ENCODE data around the gene TYW1.
"Not testable (repeated sequence)": the region's sequence is repeated elsewhere in the genome, so short reads cannot be mapped to it uniquely, and the experiment has no call there.

Gene TYW1

GRCh38 chr7:67049908-67050307 lies 53.3 kb downstream of the TYW1 start:
- not testable (repeated sequence) for DNase-seq

- not testable (repeated sequence) for DNase-seq
These were observed 55.5 kb downstream of the TYW1 start for GRCh38 chr7:67052161-67052560.

GRCh38 chr7:67056683-67057082 lies 60.0 kb downstream of the TYW1 start:
- DNase-seq: no peak

- DNase-seq: not testable (repeated sequence)
These were observed 64.7 kb downstream of the TYW1 start for GRCh38 chr7:67061321-67061720.

GRCh38 chr7:67062802-67063201 lies 66.2 kb downstream of the TYW1 start:
- DNase-seq: not testable (repeated sequence)

GRCh38 chr7:67066950-67067622 lies 70.5 kb downstream of the TYW1 start:
- peak in 1 of 2 experiments; percentile 24 for DNase-seq

GRCh38 chr7:67076120-67076519 lies 79.5 kb downstream of the TYW1 start:
- DNase-seq: not testable (repeated sequence)

- not testable (repeated sequence) for DNase-seq
These were observed 86.2 kb downstream of the TYW1 start for GRCh38 chr7:67082880-67083279.

GRCh38 chr7:67089261-67089660 lies 92.6 kb downstream of the TYW1 start:
- DNase-seq: not testable (repeated sequence)

GRCh38 chr7:67091053-67091452 lies 94.4 kb downstream of the TYW1 start:
- DNase-seq: not testable (repeated sequence)

GRCh38 chr7:67098031-67098430 lies 101.4 kb downstream of the TYW1 start:
- DNase-seq: peak; percentile 69 to 71

GRCh38 chr7:67099406-67099805 lies 102.8 kb downstream of the TYW1 start:
- DNase-seq: not testable (repeated sequence)

- not testable (repeated sequence) for DNase-seq
These were observed 103.4 kb downstream of the TYW1 start for GRCh38 chr7:67100038-67100437.

GRCh38 chr7:67100956-67101361 lies 104.3 kb downstream of the TYW1 start:
- no peak for DNase-seq

- DNase-seq: not testable (repeated sequence)
These were observed 108.3 kb downstream of the TYW1 start for GRCh38 chr7:67104937-67105336.

GRCh38 chr7:67105377-67105776 lies 108.7 kb downstream of the TYW1 start:
- no peak for DNase-seq

GRCh38 chr7:67106255-67106654 lies 109.6 kb downstream of the TYW1 start:
- not testable (repeated sequence) for DNase-seq

- DNase-seq: not testable (repeated sequence)
These were observed 114.7 kb downstream of the TYW1 start for GRCh38 chr7:67111342-67111741.

GRCh38 chr7:67114483-67115246 lies 118.0 kb downstream of the TYW1 start:
- DNase-seq: not testable (repeated sequence)

GRCh38 chr7:67120491-67120890 lies 123.9 kb downstream of the TYW1 start:
- not testable (repeated sequence) for DNase-seq

GRCh38 chr7:67128257-67128656 lies 131.6 kb downstream of the TYW1 start:
- not testable (repeated sequence) for DNase-seq

- not testable (repeated sequence) for DNase-seq
These were observed 134.1 kb downstream of the TYW1 start for GRCh38 chr7:67130766-67131165.

- DNase-seq: not testable (repeated sequence)
These were observed 138.3 kb downstream of the TYW1 start for GRCh38 chr7:67134912-67135311.
